Measurements from ENCODE around the gene EVX2.

EVX2 gene

DNA sequence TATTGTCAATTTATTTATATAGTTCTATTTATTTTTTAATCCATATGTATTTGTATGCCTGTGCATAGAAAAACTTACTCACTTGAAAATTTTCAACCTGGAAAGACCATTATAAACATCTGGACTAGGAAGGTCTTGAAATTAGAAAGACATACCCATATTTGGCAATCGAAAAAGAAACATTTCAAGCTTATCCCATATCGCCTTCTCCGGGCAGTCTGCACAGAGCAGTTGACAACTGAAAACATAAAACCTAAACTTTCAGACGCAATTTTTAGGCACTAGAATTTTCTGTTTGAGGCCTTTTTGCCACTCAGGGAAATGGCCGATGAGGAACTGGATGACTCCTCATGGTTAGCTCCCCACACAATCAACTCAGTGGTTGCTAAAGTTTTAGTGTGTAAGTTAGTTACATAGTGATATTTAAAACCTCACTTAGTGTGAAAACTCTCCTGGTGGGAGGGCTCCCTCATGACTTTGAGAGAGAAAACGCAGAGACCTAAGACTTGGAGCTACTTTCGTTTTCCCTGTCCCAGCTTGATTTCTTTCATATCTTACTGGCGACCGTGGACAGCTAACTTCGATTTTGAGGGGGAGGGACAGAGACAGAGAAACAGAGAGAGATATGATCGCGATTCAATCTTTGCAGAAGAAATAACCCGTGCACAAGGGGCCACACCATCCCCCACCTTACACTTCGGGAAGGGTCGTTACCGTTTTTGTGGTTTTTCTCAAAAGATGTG is 12.7 kb upstream of the EVX2 start:
- DNase-seq (ENCODE audit: low spot score), result no peak

DNA sequence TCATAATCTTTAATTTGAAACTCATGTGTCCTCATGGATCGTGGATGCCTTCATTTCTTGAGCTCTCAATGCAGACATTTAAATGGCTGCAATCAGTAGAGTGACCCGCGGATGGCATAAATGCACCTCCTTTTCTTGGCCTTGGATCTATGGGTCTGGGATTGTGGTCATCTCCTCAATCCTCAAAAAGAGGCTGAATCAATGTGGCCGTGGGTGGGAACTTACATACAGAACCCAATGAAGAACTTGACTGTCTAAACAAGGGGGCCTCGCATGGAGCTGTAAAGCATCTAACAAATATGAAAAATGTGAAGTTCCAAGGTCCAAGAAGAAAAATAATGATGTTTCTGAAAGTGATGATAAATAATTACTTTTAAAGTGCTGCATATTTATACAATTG is 11.7 kb upstream of the EVX2 start:
- DNase-seq (ENCODE audit: low spot score), result no peak

DNA sequence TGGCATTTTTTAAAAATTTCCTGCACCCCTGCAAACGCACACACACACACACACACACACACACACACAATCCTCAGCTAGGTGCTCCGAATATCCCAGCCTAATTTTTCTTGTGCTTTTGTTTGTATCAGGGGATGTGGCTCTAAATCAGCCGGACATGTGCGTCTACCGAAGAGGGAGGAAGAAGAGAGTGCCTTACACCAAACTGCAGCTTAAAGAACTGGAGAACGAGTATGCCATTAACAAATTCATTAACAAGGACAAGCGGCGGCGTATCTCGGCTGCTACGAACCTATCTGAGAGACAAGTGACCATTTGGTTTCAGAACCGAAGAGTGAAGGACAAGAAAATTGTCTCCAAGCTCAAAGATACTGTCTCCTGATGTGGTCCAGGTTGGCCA is 10.6 kb upstream of the EVX2 start:
- no peak for DNase-seq (ENCODE audit: low spot score)

- DNase-seq (ENCODE audit: low spot score), result no peak
These were observed 10.1 kb upstream of the EVX2 start for GRCh38 chr2:176093898-176094249.

DNA sequence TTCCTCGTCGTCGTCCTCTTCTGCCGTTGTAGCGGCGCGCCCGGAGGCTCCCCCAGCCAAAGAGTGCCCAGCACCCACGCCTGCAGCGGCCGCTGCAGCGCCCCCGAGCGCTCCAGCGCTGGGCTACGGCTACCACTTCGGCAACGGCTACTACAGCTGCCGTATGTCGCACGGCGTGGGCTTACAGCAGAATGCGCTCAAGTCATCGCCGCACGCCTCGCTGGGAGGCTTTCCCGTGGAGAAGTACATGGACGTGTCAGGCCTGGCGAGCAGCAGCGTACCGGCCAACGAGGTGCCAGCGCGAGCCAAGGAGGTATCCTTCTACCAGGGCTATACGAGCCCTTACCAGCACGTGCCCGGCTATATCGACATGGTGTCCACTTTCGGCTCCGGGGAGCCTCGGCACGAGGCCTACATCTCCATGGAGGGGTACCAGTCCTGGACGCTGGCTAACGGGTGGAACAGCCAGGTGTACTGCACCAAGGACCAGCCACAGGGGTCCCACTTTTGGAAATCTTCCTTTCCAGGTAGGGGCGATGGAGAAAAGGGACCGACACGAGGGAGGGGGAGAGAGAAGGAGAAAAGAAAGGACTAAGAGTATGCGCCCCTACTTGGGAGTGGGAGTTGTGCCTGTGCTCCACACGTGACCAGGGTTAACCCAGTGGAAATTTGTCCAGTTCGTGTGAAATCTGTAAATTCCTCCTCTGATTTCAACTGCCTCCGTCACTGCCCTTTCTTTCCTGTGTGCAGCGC is 9.6 kb upstream of the EVX2 start:
- DNase-seq (ENCODE audit: low spot score), result no peak

DNA sequence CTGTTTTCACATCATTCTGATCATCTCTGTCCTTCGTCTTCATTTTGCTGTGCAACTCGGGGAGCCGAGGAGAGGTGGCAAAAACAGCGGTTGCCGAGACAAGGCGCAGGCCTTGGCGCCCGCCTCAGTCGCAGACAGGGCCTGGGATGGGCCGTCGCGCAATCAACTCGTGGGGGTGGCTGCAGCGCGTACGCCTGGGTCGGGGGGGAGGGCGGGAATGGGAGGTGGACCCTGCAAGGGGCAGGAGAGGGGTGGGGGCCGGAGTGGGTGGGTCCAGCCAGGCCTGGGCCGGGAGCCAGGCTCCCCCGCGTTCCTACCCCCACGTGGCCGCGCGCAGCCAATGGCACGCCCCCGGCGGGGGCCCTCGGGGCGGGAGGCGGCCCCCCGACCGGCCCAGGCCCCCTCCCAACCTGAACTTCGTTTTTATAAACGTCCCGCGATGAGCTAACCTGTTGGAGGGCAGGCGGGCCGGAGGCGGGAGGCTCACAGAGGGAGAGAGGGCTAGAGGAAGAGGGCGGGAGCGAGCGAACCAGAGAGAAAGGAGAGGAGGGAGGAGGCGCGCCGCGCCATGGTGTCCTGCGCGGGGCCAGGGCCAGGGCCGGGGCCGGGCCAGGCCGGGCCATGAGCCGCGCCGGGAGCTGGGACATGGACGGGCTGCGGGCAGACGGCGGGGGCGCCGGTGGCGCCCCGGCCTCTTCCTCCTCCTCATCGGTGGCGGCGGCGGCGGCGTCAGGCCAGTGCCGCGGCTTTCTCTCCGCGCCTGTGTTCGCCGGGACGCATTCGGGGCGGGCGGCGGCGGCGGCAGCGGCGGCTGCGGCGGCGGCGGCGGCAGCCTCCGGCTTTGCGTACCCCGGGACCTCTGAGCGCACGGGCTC is 8.7 kb upstream of the EVX2 start, which contains the start of gene HOXD13:
TSS of gene HOXD13 (plus strand) at position 452 of the 875 bp plus-strand sequence. CDS start at position 622, 170 bp downstream.
- DNase-seq (ENCODE audit: low spot score), result no peak

GRCh38 chr2:176091329-176092258 is 7.8 kb upstream of the EVX2 start:
- no peak for DNase-seq (ENCODE audit: low spot score)

DNA sequence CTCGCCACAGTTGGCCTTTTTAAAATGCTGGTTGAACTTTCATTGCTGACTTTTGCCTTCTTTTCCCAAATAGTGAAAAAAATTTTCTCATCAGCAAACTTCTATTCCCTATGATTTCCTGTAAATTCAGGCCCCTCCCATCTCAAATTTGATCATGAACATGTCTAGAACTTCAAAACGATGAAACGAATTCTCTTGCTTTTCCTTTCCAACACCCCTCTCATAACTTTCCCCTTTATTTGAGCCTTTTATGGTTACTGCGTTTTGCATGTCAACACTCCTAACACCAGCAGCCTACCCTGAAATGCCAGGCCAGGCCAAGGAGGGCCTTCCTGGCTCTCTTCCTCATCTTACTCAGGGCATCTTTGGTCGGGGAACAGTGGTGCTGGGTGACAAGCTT is 7.1 kb upstream of the EVX2 start:
- DNase-seq (ENCODE audit: low spot score), result no peak

- DNase-seq (ENCODE audit: low spot score), result no peak
These were observed 6.2 kb upstream of the EVX2 start for GRCh38 chr2:176089843-176090395.

GRCh38 chr2:176088937-176089842 is 5.4 kb upstream of the EVX2 start:
- DNase-seq (ENCODE audit: low spot score), result no peak

GRCh38 chr2:176088048-176088936 is 4.5 kb upstream of the EVX2 start:
- peak; percentile 43 for DNase-seq (ENCODE audit: low spot score)

DNA sequence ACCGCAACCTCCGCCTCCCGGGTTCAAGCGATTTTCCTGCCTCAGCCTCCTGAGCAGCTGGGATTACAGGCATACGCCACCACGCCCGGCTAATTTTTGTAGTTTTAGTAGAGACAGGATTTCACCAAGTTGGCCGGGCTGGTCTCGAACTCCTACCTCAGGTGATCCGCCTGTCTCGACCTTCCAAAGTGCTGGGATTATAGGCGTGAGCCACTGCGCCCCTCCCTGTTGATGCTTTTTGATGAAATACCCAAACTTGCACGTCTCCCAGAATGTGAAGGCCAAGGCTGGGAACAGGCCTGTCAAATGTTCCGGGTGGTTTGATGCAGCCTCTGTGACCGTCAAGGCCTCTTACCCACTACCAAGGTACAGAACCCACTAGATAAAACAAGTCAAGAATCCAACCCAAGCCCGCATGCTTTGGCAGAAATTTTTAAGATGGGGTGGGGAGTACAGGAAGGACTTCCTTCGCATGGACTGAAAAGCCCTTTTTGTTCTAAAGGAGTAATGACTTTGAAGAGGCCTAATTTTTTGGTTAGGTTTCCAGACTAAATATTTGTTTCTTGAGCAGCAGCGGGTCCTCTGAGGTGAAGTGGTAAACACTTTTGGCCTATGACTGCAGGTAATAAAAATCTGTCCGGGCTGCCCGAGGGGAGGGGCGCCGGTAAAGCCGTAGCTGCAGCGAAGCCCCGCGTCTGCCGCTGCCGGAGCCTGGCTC is 3.7 kb upstream of the EVX2 start:
- DNase-seq (ENCODE audit: low spot score), result no peak

DNA sequence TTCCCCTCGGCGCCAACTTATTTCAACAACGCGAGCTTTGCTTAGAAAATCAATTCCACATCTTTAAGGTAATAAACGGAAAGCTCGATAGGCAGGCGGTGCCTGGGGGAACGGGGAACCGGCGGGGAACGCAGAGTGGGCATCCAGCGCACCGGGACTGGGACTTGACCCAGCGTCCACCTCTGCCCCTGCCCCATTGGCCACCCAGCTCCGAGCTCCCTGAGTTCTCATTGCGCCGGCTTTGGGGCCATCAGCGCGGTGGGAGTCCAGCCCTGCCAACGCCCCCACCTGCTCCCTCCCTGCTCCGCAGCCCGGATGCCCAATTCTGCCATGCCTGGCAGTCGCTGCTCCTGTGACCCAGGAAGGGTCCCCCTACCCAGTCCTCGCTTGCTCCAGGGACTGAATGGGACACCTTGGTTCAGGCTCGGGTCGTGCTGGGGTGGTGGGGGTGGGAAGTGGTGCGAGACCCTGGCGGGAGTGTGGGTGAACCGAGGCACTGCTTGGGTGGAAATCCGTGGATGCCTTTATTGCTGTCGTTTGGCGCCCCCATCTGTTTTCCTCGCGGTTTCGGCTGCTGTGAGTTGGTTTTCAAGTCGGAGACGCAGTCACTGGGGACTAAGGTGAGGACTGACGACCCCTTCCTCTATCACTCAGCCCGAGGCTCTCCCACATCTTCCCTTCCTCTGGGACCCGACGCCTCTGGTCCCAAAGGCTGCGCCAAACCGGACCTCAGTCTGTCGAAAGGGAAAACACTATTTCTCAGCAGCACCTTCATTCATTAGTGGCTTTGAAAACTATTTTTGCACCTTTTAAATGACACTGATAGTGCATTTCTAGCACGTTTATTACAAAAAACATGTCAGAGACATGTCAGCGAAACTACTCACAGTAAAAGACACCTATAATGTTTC is 2.4 kb upstream of the EVX2 start:
- DNase-seq (ENCODE audit: low spot score), result peak; percentile 43

- DNase-seq (ENCODE audit: low spot score), result no peak
These were observed 1.5 kb upstream of the EVX2 start for GRCh38 chr2:176085120-176085788.

GRCh38 chr2:176084611-176085119 is 903 bp upstream of the EVX2 start:
- no peak for DNase-seq (ENCODE audit: low spot score)
